ENCODE measurements around the gene MEIOB. TPM values are rescaled to one million over a fixed set of nuclear protein-coding genes. Genes with fewer than 3 reads are reported as not detected.

The MEIOB gene
- total RNA-seq, 1 experiment from 2014 or later: not detected

DNA sequence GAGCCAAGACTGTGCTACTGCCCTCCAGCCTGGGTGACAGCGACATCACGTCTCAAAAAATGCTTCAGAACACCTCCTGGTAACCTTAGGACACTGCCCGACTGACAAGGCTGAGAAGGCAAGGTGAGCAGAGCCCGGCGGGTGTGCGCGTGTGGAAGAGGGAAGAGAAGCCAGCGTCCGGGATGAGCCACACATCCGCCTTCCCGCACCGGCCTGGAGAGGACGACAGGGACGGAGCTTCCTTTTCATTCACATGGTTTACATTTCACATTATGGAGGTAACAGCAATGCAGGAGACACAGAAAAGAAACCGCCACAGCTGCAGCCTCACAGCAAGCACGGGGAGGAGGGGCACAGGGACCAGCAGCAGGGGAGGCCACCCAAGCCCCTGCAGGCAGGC, 61.9 kb downstream of the MEIOB start:
- Histone ChIP-seq H4K20me1 (ENCODE audit: insufficient read depth) (no peaks in the 10 kb centered on the region), H3K4me3 (no peak overlapping the region), H2AFZ (no peak overlapping the region), H3K79me2 (ENCODE audit: low read depth) (no peaks in the 10 kb centered on the region), H3K27ac (no peak overlapping the region), H3K27me3 (ENCODE audit: insufficient read depth, low read depth) (no peaks in the 10 kb centered on the region), H3K9me2 (ENCODE audit: insufficient read depth) (no peaks in the 10 kb centered on the region), H3K4me2 (no peak overlapping the region), H3K4me1 (replicated peaks; ENCODE audit: insufficient read depth) (no peaks in the 10 kb centered on the region), H3K9me3 (ENCODE audit: insufficient read depth, low read depth) (no peaks in the 10 kb centered on the region), H3F3A (ENCODE audit: insufficient read depth, low read depth) (peaks cover 6% of the 10 kb centered on the region; the same call in 1 of the 2 replicates), H3K36me3 (ENCODE audit: low read depth) (no peaks in the 10 kb centered on the region)
- CTCF ChIA-PET: no interaction called here
- no TSS peak for BruUV-seq (replicated peaks)
- no peak for DNase-seq
- intact Hi-C loops (cut with micrococcal nuclease; ENCODE audit: unreplicated experiment): no loop called here
- POLR2A ChIA-PET (ENCODE audit: unreplicated experiment): no interaction called here
- TF ChIP-seq, protein P1, sequence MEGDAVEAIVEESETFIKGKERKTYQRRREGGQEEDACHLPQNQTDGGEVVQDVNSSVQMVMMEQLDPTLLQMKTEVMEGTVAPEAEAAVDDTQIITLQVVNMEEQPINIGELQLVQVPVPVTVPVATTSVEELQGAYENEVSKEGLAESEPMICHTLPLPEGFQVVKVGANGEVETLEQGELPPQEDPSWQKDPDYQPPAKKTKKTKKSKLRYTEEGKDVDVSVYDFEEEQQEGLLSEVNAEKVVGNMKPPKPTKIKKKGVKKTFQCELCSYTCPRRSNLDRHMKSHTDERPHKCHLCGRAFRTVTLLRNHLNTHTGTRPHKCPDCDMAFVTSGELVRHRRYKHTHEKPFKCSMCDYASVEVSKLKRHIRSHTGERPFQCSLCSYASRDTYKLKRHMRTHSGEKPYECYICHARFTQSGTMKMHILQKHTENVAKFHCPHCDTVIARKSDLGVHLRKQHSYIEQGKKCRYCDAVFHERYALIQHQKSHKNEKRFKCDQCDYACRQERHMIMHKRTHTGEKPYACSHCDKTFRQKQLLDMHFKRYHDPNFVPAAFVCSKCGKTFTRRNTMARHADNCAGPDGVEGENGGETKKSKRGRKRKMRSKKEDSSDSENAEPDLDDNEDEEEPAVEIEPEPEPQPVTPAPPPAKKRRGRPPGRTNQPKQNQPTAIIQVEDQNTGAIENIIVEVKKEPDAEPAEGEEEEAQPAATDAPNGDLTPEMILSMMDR (conservative IDR thresholded peaks at IDR 0.05): no peak
- TF ChIP-seq EZH2 (IDR thresholded peaks at IDR 0.05; ENCODE audit: low read depth): no peak

DNA sequence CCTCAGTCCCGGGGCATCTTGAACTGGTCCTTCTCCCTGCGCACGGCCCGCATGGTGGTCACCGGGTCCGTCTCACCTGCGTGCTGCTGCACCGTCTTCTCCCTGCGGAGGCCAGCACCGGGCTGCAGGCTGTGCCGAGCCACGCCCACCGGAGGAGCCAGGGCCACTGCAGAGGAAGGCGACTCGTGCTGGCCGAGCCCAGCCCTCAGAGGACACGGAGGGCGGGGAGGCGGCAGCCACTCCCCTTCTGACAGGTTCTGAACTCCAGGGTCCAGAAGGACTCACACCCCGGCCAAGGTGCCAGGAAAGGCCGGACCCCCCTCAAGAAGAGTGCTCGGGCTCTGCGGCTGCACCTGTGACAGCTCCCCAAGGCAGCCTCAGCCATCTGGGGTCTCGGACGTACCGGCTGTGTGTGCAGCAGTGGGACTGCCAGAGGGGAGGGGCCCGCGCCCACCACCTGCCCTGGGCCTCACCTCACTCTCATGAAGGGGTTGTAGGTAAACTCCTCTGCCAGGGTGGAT, 62.6 kb downstream of the MEIOB start:
- Histone ChIP-seq H3K9me3 (ENCODE audit: insufficient read depth, low read depth) (no peaks in the 10 kb centered on the region), H3F3A (ENCODE audit: insufficient read depth, low read depth) (peaks cover 6% of the 10 kb centered on the region; the same call in 1 of the 2 replicates), H3K27ac (no peak overlapping the region), H3K4me2 (no peak overlapping the region), H3K9me2 (ENCODE audit: insufficient read depth) (no peaks in the 10 kb centered on the region), H3K27me3 (ENCODE audit: insufficient read depth, low read depth) (no peaks in the 10 kb centered on the region), H3K4me1 (replicated peaks; ENCODE audit: insufficient read depth) (no peaks in the 10 kb centered on the region), H2AFZ (no peak overlapping the region), H3K4me3 (no peak overlapping the region), H3K36me3 (ENCODE audit: low read depth) (no peaks in the 10 kb centered on the region), H4K20me1 (ENCODE audit: insufficient read depth) (no peaks in the 10 kb centered on the region), H3K79me2 (ENCODE audit: low read depth) (no peaks in the 10 kb centered on the region)
- ChIA-PET CTCF (no interaction called here), POLR2A (ENCODE audit: unreplicated experiment) (no interaction called here)
- intact Hi-C loops (cut with micrococcal nuclease; ENCODE audit: unreplicated experiment): no loop called here
- DNase-seq: no peak
- BruUV-seq (replicated peaks): no TSS peak
- no peak for TF ChIP-seq EZH2 (IDR thresholded peaks at IDR 0.05; ENCODE audit: low read depth)
- TF ChIP-seq, protein P1 (conservative IDR thresholded peaks at IDR 0.05): no peak

DNA sequence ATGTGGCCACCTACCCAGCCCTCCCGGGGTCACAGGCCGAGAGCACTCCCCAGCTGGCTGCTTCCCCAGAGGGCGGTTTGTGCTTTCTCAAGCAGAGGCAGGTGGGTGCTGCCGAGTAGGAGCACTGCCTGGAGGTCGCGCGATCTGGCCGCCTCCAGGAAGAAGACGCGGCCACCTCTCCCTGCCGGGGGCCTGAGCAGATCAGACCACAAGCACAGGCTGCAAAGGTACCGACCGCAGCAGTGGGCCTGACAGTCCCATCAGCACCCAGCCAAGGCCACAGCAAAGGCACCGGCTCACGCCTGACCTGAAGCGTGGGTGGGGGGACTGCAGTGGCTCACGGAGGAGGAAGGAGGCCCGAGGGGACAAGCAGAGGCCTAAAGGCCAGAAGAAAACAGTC, 63.3 kb downstream of the MEIOB start:
- intact Hi-C loops (cut with micrococcal nuclease; ENCODE audit: unreplicated experiment): no loop called here
- H3K27ac ChIP-seq: no peak overlapping the region
- no peak for TF ChIP-seq EZH2 (IDR thresholded peaks at IDR 0.05; ENCODE audit: low read depth)
- TF ChIP-seq, protein P1 (conservative IDR thresholded peaks at IDR 0.05): no peak
- no peaks in the 10 kb centered on the region for H3K9me2 ChIP-seq (ENCODE audit: insufficient read depth)
- no peak overlapping the region for H2AFZ ChIP-seq
- ChIA-PET CTCF (no interaction called here), POLR2A (ENCODE audit: unreplicated experiment) (no interaction called here)
- H3K4me1 ChIP-seq (replicated peaks; ENCODE audit: insufficient read depth): no peaks in the 10 kb centered on the region
- no peak for DNase-seq
- H3K9me3 ChIP-seq (ENCODE audit: insufficient read depth, low read depth): no peaks in the 10 kb centered on the region
- H3K36me3 ChIP-seq (ENCODE audit: low read depth): no peaks in the 10 kb centered on the region
- H4K20me1 ChIP-seq (ENCODE audit: insufficient read depth): no peaks in the 10 kb centered on the region
- H3K79me2 ChIP-seq (ENCODE audit: low read depth): no peaks in the 10 kb centered on the region
- no peak overlapping the region for H3K4me3 ChIP-seq
- no peaks in the 10 kb centered on the region for H3K27me3 ChIP-seq (ENCODE audit: insufficient read depth, low read depth)
- peaks cover 2% of the 10 kb centered on the region; the same call in 1 of the 2 replicates for H3F3A ChIP-seq (ENCODE audit: insufficient read depth, low read depth)
- no TSS peak for BruUV-seq (replicated peaks)
- H3K4me2 ChIP-seq: no peak overlapping the region
